HepG2 (cell line): ENCODE results near the gene FGFR1OP2. TPM values are rescaled to one million over a fixed set of nuclear protein-coding genes. Genes with fewer than 3 reads are reported as not detected.
"Not testable (repeated sequence)": the region's sequence is repeated elsewhere in the genome, so short reads cannot be mapped to it uniquely, and the experiment has no call there.

ENCODE experiments used
- ATAC-seq: fragments of 200-7000 bp; cut with Tn5 transposase; 3 replicates; pipeline ENCODE4 v1.9.1; 2020; ENCODE audit warnings: mild to moderate bottlenecking, moderate library complexity
- BruUV-seq: library from RNA; stranded (reverse); fragments of 400-500 nt; replicated peaks from 2 replicates; lab custom pipeline; 2021; lab: Mats Ljungman, UMichigan
- CTCF ChIA-PET: fragments of 300-600 bp; formaldehyde crosslinking; extraction: SDS; loops from one replicate; lab custom pipeline; 2021; ENCODE audit warnings: low total read pairs, inconsistent platforms, low intra/inter-chr PET ratio; lab: Yijun Ruan, JAX
- POLR2A ChIA-PET: fragments of 350-600 bp; sonication (Branson Sonifier 250); formaldehyde crosslinking; loops from one replicate; lab custom pipeline; 2020; ENCODE audit warnings: antibody characterized with exemption, inconsistent platforms; lab: Yijun Ruan, JAX
- DNase-seq: peaks from one replicate; pipeline ENCODE4 v3.0.0-alpha.2; 2015; ENCODE audit warnings: low spot score
- FAIRE-seq: peaks from 3 replicates; lab custom pipeline; 2011; peaks lifted over from hg19 to GRCh38; lab: Jason Lieb, UNC
- H2AFZ ChIP-seq: one replicate; pipeline ENCODE4 v1.6.1; 2011; ENCODE audit warnings: low read length, inconsistent platforms
- H3K27ac ChIP-seq: fragments of 300-600 bp; 3 replicates; pipeline ENCODE4 v1.8.0; 2011; ENCODE audit warnings: mixed run types, mild to moderate bottlenecking, mixed read lengths, low read length, inconsistent platforms; ENCODE audit not compliant: insufficient read depth; ENCODE audit errors: extremely low read length
- H3K27me3 ChIP-seq, 2 experiments: fragments of 200-600 bp in 1 of 2; 2 replicates in 1 of 2; 3 replicates in 1 of 2; pipeline versions ENCODE4 v1.6.0 to v1.8.0; 2011; ENCODE audit warnings: low read length in 2 of 2, mild to moderate bottlenecking in 2 of 2, moderate library complexity in 2 of 2, inconsistent platforms in 1 of 2; ENCODE audit not compliant: insufficient read depth in 2 of 2, control insufficient read depth in 1 of 2
- H3K36me3 ChIP-seq, 2 experiments: fragments of 200-600 bp in 1 of 2; replicated peaks in 1 of 2; 2 replicates in 1 of 2; 3 replicates in 1 of 2; pipeline versions ENCODE4 v1.5.1 to v1.8.0; 2011; ENCODE audit warnings: low read length in 2 of 2, inconsistent platforms in 1 of 2; ENCODE audit not compliant: insufficient read depth in 2 of 2, control insufficient read depth in 1 of 2
- H3K4me1 ChIP-seq: 2 replicates; pipeline ENCODE4 v1.5.1; 2012; ENCODE audit warnings: low read length, inconsistent platforms; ENCODE audit not compliant: insufficient read depth
- H3K4me2 ChIP-seq: 2 replicates; pipeline ENCODE4 v1.6.0; 2011; ENCODE audit warnings: low read depth, low read length, inconsistent platforms
- H3K4me3 ChIP-seq, 3 experiments: fragments of 200-600 bp in 1 of 3; sonication (generic), shearing (Covaris generic) in 1 of 3; replicated peaks in 1 of 3; 2 replicates each; pipeline ENCODE4 v1.5.1; 2011 to 2016; ENCODE audit warnings: low read length in 3 of 3, inconsistent platforms in 2 of 3, low read depth in 2 of 3, mild to moderate bottlenecking in 2 of 3, control low read depth in 1 of 3, mixed read lengths in 1 of 3; ENCODE audit not compliant: insufficient read depth in 1 of 3
- H3K79me2 ChIP-seq: one replicate; pipeline ENCODE4 v1.6.1; 2011; ENCODE audit warnings: low read length, inconsistent platforms; ENCODE audit not compliant: insufficient read depth
- H3K9ac ChIP-seq: 2 replicates; pipeline ENCODE4 v1.6.0; 2011; ENCODE audit warnings: mild to moderate bottlenecking, low read depth, low read length, inconsistent platforms; ENCODE audit not compliant: insufficient read depth
- H3K9me3 ChIP-seq: 2 replicates; pipeline ENCODE4 v1.5.1; 2012; ENCODE audit warnings: mild to moderate bottlenecking, low read length
- H4K20me1 ChIP-seq: 2 replicates; pipeline ENCODE4 v1.6.0; 2011; ENCODE audit warnings: inconsistent platforms, mild to moderate bottlenecking, low read length, moderate library complexity; ENCODE audit not compliant: insufficient read depth
- ELF4 ChIP-seq: sonication (generic); formaldehyde crosslinking; IDR thresholded peaks from 2 replicates; pipeline ENCODE4 v1.5.0; 2020; ENCODE audit warnings: missing genetic modification reagents, mild to moderate bottlenecking, moderate library complexity, borderline replicate concordance
- ELK4 ChIP-seq: sonication (generic); formaldehyde crosslinking; IDR thresholded peaks from 2 replicates; pipeline ENCODE4 v1.9.0; 2021; ENCODE audit warnings: missing genetic modification reagents, borderline replicate concordance
- MAFF ChIP-seq: IDR thresholded peaks from 2 replicates; pipeline ENCODE4 v1.6.1; 2011; ENCODE audit warnings: low read depth, low read length, improper control_type of control experiment
- MAFK ChIP-seq, 2 experiments: IDR thresholded peaks in 1 of 2; conservative IDR thresholded peaks in 1 of 2; 2 replicates each; pipeline ENCODE4 v1.6.1; 2011; ENCODE audit warnings: improper control_type of control experiment in 2 of 2, low read length in 2 of 2
- MED1 ChIP-seq: sonication (generic); formaldehyde crosslinking; IDR thresholded peaks from 2 replicates; pipeline ENCODE4 v1.4.0; 2020; ENCODE audit warnings: missing genetic modification reagents
- UBTF ChIP-seq: sonication (generic); formaldehyde crosslinking; IDR thresholded peaks from 2 replicates; pipeline ENCODE4 v1.4.0; 2020; ENCODE audit warnings: mild to moderate bottlenecking, missing genetic modification reagents
- ZNF619 ChIP-seq: sonication (generic); formaldehyde crosslinking; IDR thresholded peaks from 2 replicates; pipeline ENCODE4 v1.4.0; 2020; ENCODE audit warnings: mild to moderate bottlenecking, missing genetic modification reagents
- ZNF652 ChIP-seq: IDR thresholded peaks from 2 replicates; pipeline ENCODE4 v1.6.1; 2016; ENCODE audit warnings: low read depth, borderline replicate concordance
- WGBS: methylation state at CpG from one replicate; pipeline ENCODE4 v1.1.6; 2017; ENCODE audit warnings: low lambda C conversion rate; 5-methylcytosine and 5-hydroxymethylcytosine counted together
- in situ Hi-C: cut with HindIII; loops from 2 replicates; pipeline ENCODE4 v1.10.0; 2017; ENCODE audit warnings: low pct_unique_long_range_greater_than_20kb; ENCODE audit not compliant: extremely low pct_ligation_motif_present
- intact Hi-C: fragments of 100-400 bp; cut with micrococcal nuclease; formaldehyde crosslinking; loops from one replicate; pipeline ENCODE4 v1.10.0; 2022; ENCODE audit not compliant: unreplicated experiment
- polyA plus RNA-seq, 8 experiments: library from polyadenylated mRNA; depleted of rRNA in 3 of 8; stranded (reverse) in 7 of 8; unstranded in 1 of 8; fragments of >200 nt; fragmentation: Illumina TruSeq in 4 of 8; extraction: Trizol in 4 of 8; gene quantifications; 2 replicates each; pipeline versions ENCODE4 v1.2.1 to v1.2.3, GENCODE V29; 2011 to 2016; ENCODE audit warnings: low read depth in 4 of 8, missing spikeins in 1 of 8, mixed read lengths in 1 of 8; ENCODE audit not compliant: insufficient read depth in 1 of 8
- total RNA-seq, 5 experiments: library from RNA; depleted of rRNA; stranded (reverse); fragments of >200 nt; fragmentation: Illumina TruSeq; extraction: Trizol; gene quantifications; 2 replicates each; pipeline ENCODE4 v1.2.3, GENCODE V29; 2016; ENCODE audit warnings: low read depth in 1 of 5
- TF ChIP-seq, protein P1 (sequence below): sonication (generic); formaldehyde crosslinking; IDR thresholded peaks from 2 replicates; pipeline ENCODE4 v1.5.1; 2020; ENCODE audit warnings: missing genetic modification reagents, mild to moderate bottlenecking, borderline replicate concordance

The FGFR1OP2 gene
- total and polyA plus RNA-seq, 2 of the 13 experiments (the other 11 are each of a cell fraction or from before 2014, with no cell fraction given) = 18.3 to 38.1 TPM

GRCh38 chr12:26903396-26903795 is 34.9 kb upstream of the FGFR1OP2 start:
- BruUV-seq = not testable (repeated sequence)

DNA sequence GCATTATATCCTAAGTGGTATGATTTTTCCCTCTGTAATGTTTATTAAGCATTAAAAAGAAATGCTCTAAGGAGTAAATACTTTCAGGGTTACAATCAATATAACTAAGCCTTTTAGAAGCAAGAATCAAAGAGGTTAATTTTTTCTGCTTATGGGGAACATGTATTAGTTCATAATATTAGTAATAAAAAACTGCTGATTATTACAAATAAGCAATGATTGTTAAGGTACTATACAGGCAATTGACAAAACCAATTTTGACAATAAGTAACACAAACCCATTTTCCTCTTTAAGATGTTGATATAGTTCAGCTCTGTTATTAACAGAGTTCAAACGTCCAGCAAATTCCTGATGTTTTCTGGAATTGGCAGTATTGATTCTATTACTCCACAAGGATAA is 32.2 kb upstream of the FGFR1OP2 start:
- intact Hi-C loops (no loop called here), in situ Hi-C loops (no loop called here)
- Histone ChIP-seq H3K36me3 (peaks cover 0 to 48% of the 10 kb centered on the region in 2 experiments; a peak in 2 of 5 replicates), H3K27ac (no peak overlapping the region), H3K4me1 (no peaks in the 10 kb centered on the region), H4K20me1 (no peaks in the 10 kb centered on the region), H3K4me3 (no peak overlapping the region), H3K9ac (no peak overlapping the region), H3K9me3 (no peaks in the 10 kb centered on the region), H3K79me2 (no peaks in the 10 kb centered on the region), H3K27me3 (no peaks in the 10 kb centered on the region), H3K4me2 (no peak overlapping the region), H2AFZ (no peak overlapping the region)
- CTCF ChIA-PET = no interaction called here
- TF ChIP-seq MED1 (CRISPR knock-in tag) = no peak
- TF ChIP-seq ELF4 (CRISPR knock-in tag) = no peak
- peak; percentile 48 for TF ChIP-seq MAFF
- TF ChIP-seq ZNF652 (CRISPR knock-in tag) = no peak
- TF ChIP-seq, protein P1, sequence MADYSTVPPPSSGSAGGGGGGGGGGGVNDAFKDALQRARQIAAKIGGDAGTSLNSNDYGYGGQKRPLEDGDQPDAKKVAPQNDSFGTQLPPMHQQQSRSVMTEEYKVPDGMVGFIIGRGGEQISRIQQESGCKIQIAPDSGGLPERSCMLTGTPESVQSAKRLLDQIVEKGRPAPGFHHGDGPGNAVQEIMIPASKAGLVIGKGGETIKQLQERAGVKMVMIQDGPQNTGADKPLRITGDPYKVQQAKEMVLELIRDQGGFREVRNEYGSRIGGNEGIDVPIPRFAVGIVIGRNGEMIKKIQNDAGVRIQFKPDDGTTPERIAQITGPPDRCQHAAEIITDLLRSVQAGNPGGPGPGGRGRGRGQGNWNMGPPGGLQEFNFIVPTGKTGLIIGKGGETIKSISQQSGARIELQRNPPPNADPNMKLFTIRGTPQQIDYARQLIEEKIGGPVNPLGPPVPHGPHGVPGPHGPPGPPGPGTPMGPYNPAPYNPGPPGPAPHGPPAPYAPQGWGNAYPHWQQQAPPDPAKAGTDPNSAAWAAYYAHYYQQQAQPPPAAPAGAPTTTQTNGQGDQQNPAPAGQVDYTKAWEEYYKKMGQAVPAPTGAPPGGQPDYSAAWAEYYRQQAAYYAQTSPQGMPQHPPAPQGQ (CRISPR knock-in tag) = no peak
- no peak for TF ChIP-seq ZNF619 (CRISPR knock-in tag)
- TF ChIP-seq UBTF = no peak
- TF ChIP-seq ELK4 (CRISPR knock-in tag) = no peak
- TF ChIP-seq MAFK (conservative IDR thresholded peaks at IDR 0.05 in 1 of 2, IDR thresholded peaks at IDR 0.05 in 1 of 2; ENCODE audit: low read length in 2 of 2) = peak; percentile 48 to 64
- ATAC-seq (no peak), FAIRE-seq (no peak), DNase-seq (no peak)
- WGBS = 81% methylated on average over 1 of the region's 1 CpG
- no TSS peak for BruUV-seq
- POLR2A ChIA-PET = no interaction called here

More at GRCh38 chr12:26903396-26903795, 34.9 kb upstream of the FGFR1OP2 start:
- H4K20me1 ChIP-seq, H3K79me2 ChIP-seq, H3K9me3 ChIP-seq, H3K4me3 ChIP-seq, H3K4me1 ChIP-seq, H3K4me2 ChIP-seq, CTCF ChIA-PET, H3K9ac ChIP-seq, FAIRE-seq, H3K27me3 ChIP-seq, H3K27ac ChIP-seq, POLR2A ChIA-PET, intact Hi-C loops, ATAC-seq, in situ Hi-C loops, H2AFZ ChIP-seq, DNase-seq: not testable (repeated sequence)
- 63% methylated on average over 3 of the region's 3 CpGs for WGBS
- peaks cover 0 to 37% of the 10 kb centered on the region in 2 experiments; a peak in 1 of 5 replicates for H3K36me3 ChIP-seq
